HCT116 (cell line): ENCODE results near the gene ODF4.

Experiments
- EZH2 ChIP-seq: fragments of 200-600 bp; sonication (generic); IDR thresholded peaks from 2 replicates; pipeline ENCODE4 v1.6.1; 2017; ENCODE audit warnings: antibody characterized with exemption, mixed run types
- JUND ChIP-seq: IDR thresholded peaks from 2 replicates; pipeline ENCODE4 v1.6.1; 2012
- POLR2A ChIP-seq: IDR thresholded peaks from 2 replicates; pipeline ENCODE4 v1.7.0; 2011; ENCODE audit warnings: borderline replicate concordance; ENCODE audit not compliant: insufficient read depth, insufficient read length; ENCODE audit errors: extremely low read depth
- POLR2AphosphoS5 ChIP-seq: IDR thresholded peaks from 2 replicates; pipeline ENCODE4 v1.6.1; 2011; ENCODE audit warnings: mild to moderate bottlenecking, low read depth, low read length, moderate library complexity
- YY1 ChIP-seq: IDR thresholded peaks from 2 replicates; pipeline ENCODE4 v1.6.1; 2011; ENCODE audit warnings: low read length, low read depth, moderate library complexity, mild to moderate bottlenecking; ENCODE audit not compliant: insufficient replicate concordance; ENCODE audit errors: extremely low read depth

DNA sequence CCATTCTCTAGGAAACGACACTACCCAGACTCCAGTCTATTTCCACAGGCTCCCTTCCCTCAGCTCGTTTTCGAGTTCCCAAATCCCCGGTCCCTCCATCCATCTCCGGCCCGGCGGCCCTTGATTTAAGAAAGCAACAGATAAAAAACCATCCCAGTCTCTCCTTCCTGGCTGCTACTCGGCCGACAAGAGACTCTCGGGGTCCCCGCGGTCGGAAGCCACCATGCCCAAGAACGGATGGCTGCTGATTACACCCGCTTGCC is 43.2 kb downstream of the ODF4 start:
- TF ChIP-seq EZH2: no peak
- no peak for TF ChIP-seq POLR2AphosphoS5
- TF ChIP-seq POLR2A: no peak
- no peak for TF ChIP-seq JUND
- TF ChIP-seq YY1: no peak
